D721Med (cell line): Measurements from ENCODE around the gene P2RY6.

Experiments
- DNase-seq: peaks from one replicate; pipeline ENCODE4 v3.0.0; 2011; ENCODE audit warnings: low spot score; ENCODE audit not compliant: insufficient read length
- FAIRE-seq: peaks from 2 replicates; lab custom pipeline; 2011; peaks lifted over from hg19 to GRCh38; lab: Jason Lieb, UNC
- TF ChIP-seq, protein P1 (sequence below): IDR thresholded peaks from 2 replicates; pipeline ENCODE4 v1.5.1; 2012; ENCODE audit warnings: mild to moderate bottlenecking, control low read depth; ENCODE audit not compliant: insufficient read depth; ENCODE audit errors: missing control alignments

P2RY6 gene

DNA sequence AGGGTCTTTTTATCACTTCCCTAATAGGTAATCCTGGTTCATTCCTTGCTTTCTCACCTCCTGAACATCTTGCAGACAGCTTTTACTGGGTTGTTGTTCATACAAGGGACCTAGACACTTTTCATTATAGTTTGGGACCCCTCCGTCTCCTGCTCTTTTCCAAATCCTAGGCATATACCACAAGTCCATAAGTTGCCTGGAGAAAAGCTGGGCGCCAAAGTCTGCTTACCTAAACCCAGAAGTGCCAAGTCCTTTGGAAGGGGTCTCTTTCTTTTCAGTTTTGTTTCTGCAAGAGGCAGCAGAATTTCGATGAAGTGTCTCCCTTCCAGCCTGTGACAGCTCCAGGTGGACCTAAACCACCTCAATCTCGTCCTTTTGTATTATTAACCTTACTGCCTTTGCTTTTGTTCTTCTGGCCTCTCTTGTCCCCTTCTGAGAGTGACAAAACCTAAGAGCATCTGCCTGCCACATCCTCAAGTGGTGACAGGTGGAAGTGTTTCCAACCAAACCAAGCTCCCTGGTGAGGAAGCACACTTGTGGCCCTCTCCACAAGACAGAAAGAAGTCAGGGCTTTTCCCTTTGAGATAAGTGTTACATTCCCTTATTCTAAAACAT is 19.5 kb upstream of the P2RY6 start:
- TF ChIP-seq, protein P1, sequence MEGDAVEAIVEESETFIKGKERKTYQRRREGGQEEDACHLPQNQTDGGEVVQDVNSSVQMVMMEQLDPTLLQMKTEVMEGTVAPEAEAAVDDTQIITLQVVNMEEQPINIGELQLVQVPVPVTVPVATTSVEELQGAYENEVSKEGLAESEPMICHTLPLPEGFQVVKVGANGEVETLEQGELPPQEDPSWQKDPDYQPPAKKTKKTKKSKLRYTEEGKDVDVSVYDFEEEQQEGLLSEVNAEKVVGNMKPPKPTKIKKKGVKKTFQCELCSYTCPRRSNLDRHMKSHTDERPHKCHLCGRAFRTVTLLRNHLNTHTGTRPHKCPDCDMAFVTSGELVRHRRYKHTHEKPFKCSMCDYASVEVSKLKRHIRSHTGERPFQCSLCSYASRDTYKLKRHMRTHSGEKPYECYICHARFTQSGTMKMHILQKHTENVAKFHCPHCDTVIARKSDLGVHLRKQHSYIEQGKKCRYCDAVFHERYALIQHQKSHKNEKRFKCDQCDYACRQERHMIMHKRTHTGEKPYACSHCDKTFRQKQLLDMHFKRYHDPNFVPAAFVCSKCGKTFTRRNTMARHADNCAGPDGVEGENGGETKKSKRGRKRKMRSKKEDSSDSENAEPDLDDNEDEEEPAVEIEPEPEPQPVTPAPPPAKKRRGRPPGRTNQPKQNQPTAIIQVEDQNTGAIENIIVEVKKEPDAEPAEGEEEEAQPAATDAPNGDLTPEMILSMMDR: no peak
- DNase-seq: no peak

DNA sequence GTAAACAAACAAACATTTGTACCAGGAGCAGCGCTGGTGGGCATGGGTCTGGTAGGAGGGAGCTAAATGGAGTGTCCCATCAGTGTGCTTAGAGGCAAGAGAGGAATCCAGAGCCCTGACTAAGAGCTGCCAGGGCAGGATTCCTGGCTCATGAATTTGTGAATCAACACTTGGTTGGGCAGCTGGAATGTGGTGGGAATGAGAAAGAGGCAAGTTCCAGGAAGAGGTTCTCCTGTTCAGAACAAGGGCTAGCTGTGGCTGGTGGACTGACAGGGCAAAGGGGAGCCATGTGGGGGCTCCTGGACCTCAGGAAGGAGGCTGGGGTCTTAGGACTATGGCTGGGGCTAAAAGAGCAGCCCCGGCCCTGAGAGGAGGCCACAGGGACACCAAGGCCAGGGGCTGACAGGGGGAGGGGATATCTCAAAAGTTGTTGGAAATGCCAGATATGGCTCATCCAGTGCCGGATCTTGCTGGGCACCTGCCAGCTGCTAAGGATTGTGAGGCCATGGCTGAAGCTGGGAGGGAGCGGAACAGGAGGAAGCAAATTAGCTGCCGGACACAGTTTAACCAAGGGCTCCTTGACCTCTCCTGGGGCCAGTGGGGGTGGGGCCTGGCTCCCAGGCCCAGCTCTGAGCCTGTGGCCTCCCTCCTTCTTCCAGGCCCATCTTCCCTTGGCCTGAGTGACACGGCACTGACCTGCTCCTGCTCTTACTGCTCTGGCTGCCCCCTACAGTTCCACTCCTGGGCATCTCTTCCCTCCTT is 14.6 kb upstream of the P2RY6 start:
- FAIRE-seq: no peak
- TF ChIP-seq, protein P1: no peak
- no peak for DNase-seq

More for the DNA sequence above, 19.5 kb upstream of the P2RY6 start:
- FAIRE-seq: no peak

DNA sequence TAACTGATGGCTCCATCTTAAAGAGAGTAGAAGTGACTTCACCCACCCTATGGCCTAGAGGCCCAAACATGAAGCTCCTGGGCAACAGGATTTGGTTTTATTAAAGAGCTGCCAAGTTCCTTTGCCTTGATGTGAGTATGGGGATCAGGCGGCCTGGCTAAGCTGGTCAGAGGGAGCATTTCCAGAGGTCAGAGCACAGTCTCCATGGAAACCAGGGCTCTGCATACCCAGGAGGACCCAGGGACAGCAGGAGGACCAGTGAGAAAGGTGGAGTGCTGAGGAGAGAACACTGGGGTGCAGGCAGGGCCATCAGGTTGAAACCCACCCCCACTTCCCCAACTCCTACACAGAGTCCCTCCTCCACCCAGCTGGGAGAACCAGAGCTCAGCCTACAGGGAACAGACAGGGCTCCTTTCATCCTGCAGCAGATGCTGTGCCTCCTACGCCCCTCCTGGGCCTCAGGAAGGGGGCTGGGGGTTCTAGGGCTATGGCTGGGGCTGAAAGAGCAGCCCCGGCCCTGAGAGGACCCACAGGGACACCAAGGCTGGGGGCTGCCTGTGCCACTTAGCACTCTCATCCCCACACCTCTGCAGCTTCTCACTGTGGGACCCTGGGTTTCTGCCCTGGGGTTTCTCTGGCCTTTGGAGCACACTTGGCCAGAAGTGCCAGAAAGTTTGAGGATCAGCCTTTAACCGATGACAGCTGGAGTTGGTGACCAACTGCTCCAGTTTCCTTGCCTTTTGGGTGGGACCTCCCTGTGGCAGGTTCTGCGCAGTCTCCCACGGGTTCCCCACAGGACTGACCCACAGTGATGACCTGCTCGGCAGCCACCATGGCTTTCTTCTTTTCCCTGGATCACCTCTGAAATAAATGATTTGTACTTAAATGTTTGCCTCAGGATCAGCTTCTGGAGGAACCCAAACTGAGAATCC is 13.8 kb upstream of the P2RY6 start:
- DNase-seq (no peak), FAIRE-seq (no peak)
- TF ChIP-seq, protein P1: no peak

DNA sequence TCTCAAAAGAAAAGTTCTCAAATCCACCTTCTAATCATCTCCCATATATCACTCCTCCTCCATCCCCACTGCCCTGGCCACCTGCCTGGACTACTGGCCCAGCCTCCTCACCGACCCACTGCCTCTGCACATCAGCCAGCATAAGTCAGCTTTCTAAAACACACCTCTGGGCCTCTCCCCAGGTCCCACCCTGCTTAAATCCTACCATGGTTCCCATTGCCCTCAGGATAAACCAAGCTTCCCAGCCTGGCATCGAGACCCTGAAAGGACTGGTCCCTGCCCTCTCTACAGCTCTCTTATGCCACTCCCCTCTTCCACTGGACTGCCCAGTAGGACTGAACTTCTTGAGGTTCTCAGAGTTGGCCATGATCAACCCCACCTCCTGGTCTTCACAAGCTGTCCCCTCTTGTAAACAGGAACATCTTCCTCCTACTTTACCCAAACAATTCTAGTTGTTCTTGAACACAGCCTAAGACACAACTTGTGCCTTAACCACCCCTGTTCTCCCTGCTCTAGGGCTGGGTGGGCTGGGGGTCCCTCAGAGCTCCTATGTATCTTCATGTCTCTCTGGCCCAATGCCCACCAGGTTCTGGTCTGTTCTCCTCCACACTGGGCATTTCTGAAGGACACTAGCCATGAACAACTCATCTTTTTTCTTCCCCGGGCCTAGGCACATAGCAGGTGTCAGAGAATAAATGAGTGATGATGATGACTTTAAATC is 12.6 kb upstream of the P2RY6 start:
- FAIRE-seq (no peak), DNase-seq (no peak)
- TF ChIP-seq, protein P1: no peak

DNA sequence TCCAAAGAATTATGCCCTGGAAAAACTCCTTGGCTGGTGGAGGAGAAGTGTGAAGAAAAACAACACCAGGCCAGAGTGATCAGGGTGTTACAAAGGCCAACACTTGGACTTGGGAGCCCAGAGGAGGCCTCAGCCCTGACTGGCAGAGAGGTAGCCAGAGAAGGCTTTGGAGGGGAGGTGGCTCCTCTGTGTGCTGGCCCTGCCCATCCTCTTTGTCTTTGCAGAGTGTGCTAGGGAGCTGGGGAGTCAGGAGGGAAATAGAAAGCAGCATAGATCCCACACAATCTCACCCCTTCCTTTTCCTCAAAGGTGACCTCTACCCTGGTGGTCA is 12.0 kb upstream of the P2RY6 start:
- FAIRE-seq: no peak
- DNase-seq: no peak
- TF ChIP-seq, protein P1: no peak

DNA sequence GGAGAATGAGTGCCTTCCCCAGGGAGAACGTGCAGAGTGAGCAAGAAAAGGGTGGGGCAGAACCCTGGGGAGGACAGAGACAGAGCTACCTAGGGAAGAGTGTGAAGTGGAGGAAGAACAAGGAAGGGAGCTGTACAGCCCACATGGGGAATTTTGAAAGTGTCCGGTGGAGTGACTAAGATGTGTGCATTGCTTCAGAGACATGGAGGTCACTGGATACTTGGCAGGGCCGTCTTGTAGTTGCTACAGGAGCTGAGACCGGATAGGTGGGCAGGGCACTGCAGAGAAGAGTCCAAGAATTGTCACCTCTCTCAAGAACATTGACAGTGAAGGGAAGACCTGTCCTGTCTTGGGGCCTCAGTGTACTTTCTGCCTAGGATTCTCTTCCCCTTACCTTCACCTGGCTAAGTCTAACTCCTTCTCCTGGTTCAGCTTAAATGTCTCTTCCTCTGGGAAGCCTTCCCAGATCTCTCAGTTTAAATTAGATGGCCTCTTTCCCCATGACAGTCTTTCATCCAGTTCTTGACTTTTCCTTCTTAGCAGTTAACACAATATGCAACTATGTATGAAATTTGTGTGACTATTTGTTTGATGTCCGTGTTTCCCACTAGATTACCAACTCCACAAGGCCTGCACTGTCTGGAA is 9.2 kb upstream of the P2RY6 start:
- FAIRE-seq: no peak
- DNase-seq: no peak
- TF ChIP-seq, protein P1: no peak
